A549 (cell line): ENCODE results near the gene DSG3.

Source experiments
- BCL3 ChIP-seq: fragments of >200 bp; sonication (Bioruptor Twin); formaldehyde crosslinking; IDR thresholded peaks from 3 replicates; pipeline ENCODE4 v1.6.1; 2016
- CHD2 ChIP-seq: fragments of 150-350 bp; IDR thresholded peaks from 2 replicates; pipeline ENCODE4 v1.6.1; 2014; ENCODE audit warnings: low read length; ENCODE audit not compliant: partially characterized antibody
- CTCF ChIP-seq: fragments of >200 bp; sonication (Bioruptor Twin); formaldehyde crosslinking; IDR thresholded peaks from 3 replicates; pipeline ENCODE4 v1.5.1; 2016
- EP300 ChIP-seq, 2 experiments: fragments of >200 bp; sonication (Bioruptor Twin); formaldehyde crosslinking; IDR thresholded peaks; 2 replicates in 1 of 2; 3 replicates in 1 of 2; pipeline ENCODE4 v1.6.1; 2016 to 2017
- ESRRA ChIP-seq: fragments of 150-350 bp; IDR thresholded peaks from 2 replicates; pipeline ENCODE4 v1.6.1; 2014; ENCODE audit warnings: mild to moderate bottlenecking, low read length, borderline replicate concordance
- GATA3 ChIP-seq: IDR thresholded peaks from 2 replicates; pipeline ENCODE4 v1.6.1; 2012; ENCODE audit warnings: borderline replicate concordance
- HOXA7 ChIP-seq: fragments of 250-450 bp; sonication (Bioruptor Pico); IDR thresholded peaks from 2 replicates; pipeline ENCODE4 v1.5.0; 2020; ENCODE audit warnings: mild to moderate bottlenecking, moderate library complexity
- MAX ChIP-seq: IDR thresholded peaks from 2 replicates; pipeline ENCODE4 v1.6.1; 2012
- MAZ ChIP-seq: fragments of 150-350 bp; IDR thresholded peaks from 2 replicates; pipeline ENCODE4 v1.6.1; 2014; ENCODE audit warnings: antibody characterized with exemption, low read depth, low read length, borderline replicate concordance
- NPAS2 ChIP-seq: fragments of 250-450 bp; sonication (Bioruptor Pico); IDR thresholded peaks from 2 replicates; pipeline ENCODE4 v1.8.0; 2022; ENCODE audit warnings: mild to moderate bottlenecking, moderate library complexity, borderline replicate concordance
- POLR2A ChIP-seq: IDR thresholded peaks from 2 replicates; pipeline ENCODE4 v1.6.1; 2012; ENCODE audit warnings: mild to moderate bottlenecking, low read length
- RCOR1 ChIP-seq: fragments of 150-350 bp; IDR thresholded peaks from 2 replicates; pipeline ENCODE4 v1.6.1; 2014; ENCODE audit warnings: antibody characterized with exemption, low read length, low read depth
- SMC3 ChIP-seq: fragments of >200 bp; sonication (Bioruptor Twin); formaldehyde crosslinking; IDR thresholded peaks from 3 replicates; pipeline ENCODE4 v1.6.1; 2018; ENCODE audit warnings: inconsistent platforms

- TF ChIP-seq MAX (no peak), GATA3 (no peak), CHD2 (no peak), EP300 (IDR thresholded peaks at IDR 0.05) (no peak), ESRRA (no peak), HOXA7 (CRISPR knock-in tag) (no peak), RCOR1 (no peak), NPAS2 (CRISPR knock-in tag) (no peak), CTCF (no peak), POLR2A (no peak), MAZ (no peak), BCL3 (no peak), SMC3 (no peak)
Observed at GRCh38 chr18:31410716-31411483, 36.6 kb upstream of the DSG3 start.
